ENCODE data around the gene EFNA5.

DNA sequence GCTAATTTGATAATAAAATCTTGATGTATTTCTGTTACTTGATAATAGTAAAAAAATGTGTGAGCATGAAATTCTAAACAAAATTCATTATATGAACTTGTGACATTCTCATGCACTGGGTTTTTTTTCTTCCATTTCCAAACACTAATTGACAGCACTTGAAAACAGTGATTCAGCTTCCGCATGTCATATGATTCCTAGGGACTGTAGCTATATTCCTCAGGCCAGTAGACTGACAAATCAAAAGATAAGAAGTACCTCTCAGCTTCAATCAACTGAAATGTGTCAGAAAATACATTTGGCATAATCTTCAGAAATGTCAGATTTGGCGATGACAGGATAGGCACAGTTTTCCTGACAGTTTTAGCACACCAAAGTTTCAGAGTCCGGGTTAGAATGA lies 52.5 kb downstream of the EFNA5 start:
- no peak for TF ChIP-seq EZH2 (IDR thresholded peaks at IDR 0.05; ENCODE audit: insufficient read depth, poor library complexity, severe bottlenecking)
- TF ChIP-seq EZH2phosphoT487 (IDR thresholded peaks at IDR 0.05; ENCODE audit: insufficient read depth, low read depth): no peak
